Activated effector memory CD4-positive, alpha-beta T cell treated with Interleukin-2 at 50 U/mL for 16 hours (primary cell): ENCODE data around the gene EIF4A3.

Source experiments
- DNase-seq: peaks from one replicate; pipeline ENCODE4 v3.0.0-alpha.2; 2020

EIF4A3 gene

DNA sequence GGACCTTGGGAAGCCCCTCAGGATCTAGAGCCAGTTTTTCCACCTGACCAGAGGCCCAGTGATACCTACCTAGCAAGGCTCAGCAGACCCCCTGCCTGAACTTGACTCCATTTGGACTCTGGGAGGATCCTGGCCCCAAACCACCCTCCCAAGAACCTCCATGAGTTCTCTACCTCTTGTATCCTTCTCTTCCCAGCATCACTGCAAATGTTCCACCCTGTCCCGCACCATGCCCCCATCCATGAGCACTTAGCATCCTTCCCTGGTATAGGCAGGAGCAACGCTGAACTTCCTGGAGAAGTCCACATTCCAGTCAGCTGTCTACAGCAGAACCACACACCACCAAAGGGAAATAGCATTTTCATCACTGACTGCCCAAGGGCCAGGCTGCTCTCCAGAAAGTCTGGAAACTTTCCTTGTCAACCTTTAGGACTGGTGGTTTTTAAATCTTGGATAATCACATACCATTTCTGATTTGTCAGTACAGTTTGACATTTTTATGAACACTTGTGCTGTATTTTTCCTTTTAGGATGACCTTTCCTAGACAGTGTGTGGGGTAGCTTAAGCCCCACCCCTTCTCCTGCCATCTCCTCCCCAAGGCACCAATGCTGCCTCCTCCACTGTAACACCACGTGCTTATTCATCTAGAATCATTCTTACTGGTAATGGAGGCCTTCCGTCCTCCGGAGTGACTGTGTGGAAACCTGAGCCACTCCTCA lies 13.9 kb downstream of the EIF4A3 start:
- no peak for DNase-seq

DNA sequence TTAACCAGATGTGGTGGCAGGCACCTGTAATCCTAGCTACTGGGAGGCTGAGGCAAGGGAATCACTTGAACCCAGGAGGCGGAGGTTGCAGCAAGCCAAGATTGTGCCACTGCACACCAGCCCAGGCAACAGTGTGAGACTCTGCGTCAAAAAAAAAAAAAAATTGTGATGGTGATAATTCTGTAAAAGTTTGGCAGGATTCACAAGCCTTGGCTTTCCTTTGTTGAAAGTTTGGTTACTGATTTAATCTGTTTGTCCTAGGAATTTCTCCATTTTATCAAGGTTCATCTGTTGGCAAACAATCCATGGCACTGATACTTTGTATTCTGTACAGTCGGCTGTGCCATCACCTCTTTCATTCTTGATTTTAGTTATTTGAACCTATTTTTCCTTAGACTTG lies 15.9 kb downstream of the EIF4A3 start:
- no peak for DNase-seq

DNA sequence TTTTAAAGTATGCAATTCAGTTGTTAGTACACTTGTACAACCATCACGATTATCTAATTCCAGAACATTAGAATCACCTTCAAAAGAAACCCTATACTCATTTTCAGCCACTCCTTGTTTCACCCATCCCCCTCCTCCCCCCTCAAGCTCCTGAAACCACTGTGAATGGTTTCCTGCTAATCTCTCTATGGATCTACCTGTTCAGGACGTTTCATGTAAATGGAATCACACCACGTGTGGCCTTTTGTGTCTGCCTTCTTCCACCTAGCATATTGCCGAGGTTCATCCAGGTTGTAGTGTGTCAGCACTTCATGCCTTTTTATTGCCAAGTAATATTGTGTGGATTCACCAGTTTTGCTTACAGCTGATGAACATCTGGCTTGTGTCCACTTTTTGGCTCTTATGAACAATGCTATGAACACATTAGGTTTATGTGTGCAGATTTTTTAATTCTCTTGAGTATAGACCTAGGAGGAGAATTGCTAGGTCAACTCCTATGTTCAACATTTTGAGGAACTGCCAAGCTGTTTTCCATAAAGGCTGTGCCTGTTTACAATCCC lies 17.8 kb downstream of the EIF4A3 start:
- no peak for DNase-seq

DNA sequence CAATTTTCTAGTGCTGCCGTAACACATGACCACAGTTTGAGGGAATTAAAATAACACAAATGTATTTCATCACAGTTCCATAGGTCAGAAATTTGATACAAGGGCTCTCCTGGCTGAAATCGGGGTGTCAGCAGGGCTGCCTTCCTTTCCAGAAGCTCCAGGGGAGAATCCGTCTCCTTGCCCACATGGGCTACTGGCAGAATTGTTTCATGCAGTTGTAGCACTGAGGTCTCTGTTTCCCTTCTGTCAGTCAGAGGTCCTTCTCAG lies 20.5 kb downstream of the EIF4A3 start:
- no peak for DNase-seq

DNA sequence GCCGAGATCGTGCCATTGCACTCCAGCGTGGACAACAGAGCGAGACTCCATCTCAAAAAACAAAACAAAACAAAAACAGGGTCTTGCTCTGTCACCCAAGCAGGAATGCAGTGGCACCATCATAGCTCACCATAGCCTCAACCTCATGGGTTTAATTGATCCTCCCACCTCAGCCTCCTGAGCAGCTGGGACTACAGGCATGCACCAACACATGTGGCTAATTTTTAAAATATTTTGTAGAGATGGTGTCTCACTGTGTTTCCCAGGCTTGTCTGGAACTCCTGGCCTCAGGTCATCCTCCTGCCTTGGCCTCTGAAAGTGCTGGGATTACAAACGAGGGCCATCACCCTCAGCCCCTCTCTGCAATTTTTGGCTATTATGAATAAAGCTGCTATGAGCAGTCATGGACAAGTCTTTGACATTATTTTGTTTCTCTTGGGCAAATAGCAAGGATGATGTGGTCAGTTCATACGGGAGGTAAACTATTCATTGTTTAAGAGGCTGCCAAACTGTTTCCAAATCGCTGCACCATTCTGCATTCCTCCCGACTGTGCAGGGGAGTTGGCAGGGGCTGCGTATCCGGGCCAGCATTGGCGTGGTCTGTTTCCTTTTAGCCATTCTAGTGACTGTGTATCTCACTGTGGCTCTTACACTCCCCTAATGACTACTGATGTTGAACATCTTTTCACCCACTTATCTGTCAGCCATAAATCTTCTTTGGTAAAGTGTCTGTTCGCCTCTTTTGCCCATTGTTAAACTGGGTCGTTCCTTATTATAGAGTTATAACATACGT lies 21.1 kb downstream of the EIF4A3 start:
- no peak for DNase-seq

DNA sequence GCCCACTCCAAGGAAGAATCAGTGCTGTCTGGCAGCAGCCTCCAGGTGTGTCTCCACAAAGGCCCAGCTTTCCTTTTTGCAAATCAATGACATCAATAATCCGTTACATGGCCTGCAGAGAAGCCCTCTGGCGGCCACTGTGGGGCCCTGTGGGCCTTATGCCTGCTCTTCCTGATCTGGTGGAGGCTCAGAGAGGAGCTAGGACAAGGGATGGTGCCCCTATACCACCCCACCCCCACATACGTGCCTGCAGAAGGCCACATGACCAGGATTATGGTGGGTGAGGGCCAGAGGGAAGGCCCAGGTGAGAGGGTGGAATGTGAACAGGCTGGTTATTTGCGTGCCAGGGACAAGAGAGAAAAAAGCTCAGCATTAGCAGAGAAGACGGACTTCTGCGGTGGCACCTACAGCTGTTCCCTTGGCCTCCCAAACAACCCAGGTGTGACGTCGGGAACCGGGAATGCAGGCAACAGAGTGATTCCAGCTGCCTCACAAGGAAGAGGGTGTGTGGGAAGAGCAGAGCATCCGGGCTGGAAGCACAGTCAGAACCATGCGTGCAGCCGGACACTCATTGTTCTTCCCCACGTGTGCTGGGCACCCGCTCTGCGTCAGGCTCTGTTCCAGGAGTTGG lies 22.5 kb downstream of the EIF4A3 start:
- DNase-seq = no peak

DNA sequence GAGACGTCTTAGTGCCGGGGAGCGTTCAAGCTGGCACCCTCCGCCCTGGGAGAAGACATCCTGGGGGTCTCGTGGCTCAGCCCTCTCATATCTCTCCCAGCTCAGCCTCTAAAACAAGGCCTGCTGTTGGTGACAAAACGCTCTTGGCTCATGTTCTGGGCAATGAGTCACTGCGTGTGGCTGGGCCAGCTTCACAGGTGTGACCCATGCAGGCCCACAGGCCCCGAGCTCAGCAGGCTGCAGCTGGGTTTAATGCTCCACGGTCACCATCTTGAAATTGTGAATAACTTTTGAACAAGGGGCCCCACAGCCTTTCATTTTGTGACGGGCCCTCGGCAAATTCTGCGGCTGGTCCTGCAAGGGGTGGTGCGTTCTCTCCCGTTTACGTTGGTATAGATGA lies 23.1 kb downstream of the EIF4A3 start:
- no peak for DNase-seq

DNA sequence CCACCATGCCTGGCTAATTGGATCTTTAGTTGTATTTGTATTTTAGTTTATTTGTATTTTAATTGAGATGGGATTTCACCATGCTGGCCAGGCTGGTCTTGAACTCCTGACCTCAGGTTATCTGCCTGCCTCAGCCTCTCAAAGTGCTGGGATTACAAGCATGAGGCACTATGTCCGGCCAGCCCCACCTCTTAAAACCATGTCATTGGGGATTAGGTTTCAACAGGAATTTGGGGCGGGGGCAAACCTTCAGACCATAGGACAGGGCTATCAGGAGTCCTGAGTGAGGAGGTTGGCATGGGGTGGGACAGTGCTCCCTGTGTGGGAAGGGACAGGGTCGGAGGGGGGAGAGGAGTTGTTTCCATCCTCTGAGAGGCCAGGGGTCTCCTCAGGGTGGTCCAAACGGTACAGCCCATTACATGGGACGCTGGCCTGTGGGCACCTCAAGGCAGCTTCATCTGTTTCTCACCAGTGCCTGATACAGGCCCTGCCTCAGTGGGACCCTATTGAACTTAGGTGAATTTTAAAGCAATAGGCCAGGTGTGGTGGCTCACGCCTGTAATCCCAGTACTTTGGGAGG lies 23.9 kb downstream of the EIF4A3 start:
- DNase-seq = no peak

DNA sequence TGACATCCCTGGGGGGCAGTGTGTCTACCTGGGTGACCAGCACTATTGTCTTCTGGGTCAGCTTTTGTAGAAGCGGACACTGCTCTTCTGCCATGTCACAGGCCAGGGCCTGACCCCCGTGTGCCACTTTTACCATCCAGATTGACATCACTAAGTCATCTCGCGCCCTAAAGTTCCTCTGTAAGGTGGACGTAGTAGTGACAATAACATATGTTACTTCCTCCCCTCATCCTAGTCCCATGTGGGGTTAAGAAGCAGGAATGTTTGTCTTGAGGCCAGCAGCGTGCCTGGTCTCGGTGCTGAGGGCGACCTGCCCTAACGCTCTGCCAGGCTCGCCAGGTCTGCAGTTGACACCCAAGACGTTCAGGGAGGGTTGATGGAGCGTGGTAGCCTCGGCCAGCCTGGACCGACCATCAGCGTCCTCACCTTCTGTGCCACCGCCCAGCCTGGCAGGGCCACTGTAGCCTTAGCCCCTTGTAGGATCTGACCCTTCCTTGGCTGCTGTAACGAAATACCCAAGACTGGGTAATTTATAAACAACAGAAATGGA lies 24.8 kb downstream of the EIF4A3 start:
- no peak for DNase-seq

DNA sequence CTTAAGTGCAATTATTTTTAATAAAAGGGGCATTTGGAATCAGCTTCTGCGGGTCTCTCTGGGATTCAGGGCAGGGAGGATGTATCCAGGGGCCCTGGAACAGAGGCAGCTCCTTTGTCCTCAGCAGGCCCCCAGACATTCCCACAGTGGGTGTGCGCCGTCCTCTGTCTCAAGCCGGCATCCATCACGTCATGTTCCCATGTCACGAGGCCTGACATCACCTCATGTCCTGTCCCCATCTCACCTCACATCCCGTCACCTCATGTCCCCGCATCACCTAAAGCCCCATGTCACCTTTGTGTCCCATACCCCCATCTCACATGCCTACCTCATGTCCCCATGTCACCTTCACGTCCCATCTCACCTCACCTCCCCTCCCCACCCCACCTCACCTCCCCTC lies 27.1 kb downstream of the EIF4A3 start:
- DNase-seq = no peak

DNA sequence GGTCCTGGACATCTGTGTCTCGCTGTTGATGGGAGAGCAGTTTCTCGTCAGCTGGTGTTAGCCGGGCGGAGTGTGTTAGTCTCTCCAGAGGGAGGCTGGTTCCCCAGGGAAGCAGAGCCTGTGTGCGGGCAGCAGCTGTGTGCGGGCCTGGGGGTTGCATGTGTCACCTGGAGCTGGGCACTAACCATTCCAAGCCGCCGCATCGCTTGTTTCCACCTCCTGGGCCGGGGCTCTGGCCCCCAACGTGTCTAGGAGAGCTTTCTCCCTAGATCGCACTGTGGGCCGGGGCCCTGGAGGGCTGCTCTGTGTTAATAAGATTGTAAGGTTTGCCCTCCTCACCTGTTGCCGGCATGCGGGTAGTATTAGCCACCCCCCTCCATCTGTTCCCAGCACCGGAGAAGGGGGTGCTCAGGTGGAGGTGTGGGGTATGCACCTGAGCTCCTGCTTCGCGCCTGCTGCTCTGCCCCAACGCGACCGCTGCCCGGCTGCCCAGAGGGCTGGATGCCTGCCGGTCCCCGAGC lies 27.6 kb downstream of the EIF4A3 start:
- no peak for DNase-seq

DNA sequence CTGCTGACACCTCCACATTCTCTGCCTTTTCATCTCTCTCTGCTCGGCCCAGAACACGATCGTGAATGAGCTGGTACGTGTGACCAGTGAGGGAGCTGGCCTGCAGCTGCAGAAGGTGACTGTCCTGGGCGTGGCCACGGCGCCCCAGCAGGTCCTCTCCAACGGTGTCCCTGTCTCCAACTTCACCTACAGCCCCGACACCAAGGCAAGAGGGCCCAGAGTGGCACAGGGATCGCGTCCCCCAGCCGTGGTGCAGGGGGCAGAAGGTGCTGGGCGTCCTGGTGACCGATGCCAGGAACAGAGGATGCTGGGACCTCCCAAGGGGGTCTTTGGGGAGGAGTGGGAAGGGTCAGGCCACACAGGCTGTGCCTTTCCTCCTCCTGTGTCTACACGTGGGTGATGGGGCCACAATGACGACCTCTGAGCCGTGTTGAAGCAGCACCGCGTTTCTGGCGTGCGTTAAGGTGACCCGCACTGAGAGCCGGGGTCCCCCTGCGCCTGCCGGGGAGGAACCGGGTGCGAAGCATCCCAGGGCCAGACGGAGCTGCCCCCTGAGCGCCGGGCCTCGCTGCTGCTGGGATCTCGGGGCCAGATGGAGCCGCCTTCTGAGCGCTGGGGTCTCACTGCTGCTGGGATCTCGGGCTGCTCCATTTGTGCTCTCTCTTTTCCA lies 28.2 kb downstream of the EIF4A3 start:
- no peak for DNase-seq

DNA sequence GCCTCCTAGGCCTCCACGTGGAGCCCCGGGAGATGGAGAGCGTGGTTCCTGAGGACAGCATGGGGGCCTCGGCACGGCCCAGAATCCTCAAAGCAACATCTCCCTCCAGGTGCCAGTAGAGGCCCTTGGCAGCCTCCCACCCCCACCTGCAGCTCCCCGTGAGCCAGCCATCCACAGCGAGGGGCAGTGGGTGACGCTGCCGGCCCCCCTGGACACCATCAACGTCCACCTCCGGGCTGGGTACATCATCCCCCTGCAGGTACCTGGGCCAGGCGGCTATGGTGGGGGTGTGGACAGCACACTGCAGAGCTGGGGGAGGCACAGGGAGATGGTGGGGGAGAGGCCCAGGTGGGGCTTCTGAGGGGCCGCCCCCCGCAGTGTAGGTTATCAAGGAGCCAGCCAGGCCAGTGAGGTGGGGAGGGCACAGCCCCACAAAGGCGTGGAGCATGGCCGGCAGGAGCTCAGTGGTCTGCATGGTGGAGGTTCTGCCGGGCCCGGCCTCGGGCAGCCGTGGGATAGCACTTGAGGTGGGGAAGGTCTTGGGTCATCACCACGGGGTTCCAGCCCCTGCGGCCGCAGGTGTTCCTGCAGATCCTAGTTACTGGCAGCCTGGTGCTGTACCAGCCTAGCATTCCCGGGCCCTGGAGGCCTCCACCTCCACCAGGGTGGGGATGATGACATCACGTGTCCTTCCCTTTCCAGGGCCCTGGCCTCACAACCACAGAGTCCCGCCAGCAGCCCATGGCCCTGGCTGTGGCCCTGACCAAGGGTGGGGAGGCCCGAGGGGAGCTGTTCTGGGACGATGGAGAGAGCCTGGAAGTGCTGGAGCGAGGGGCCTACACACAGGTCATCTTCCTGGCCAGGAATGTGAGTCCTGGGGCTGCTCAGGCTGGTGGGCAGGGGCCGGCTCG lies 29.2 kb downstream of the EIF4A3 start:
- DNase-seq = no peak

DNA sequence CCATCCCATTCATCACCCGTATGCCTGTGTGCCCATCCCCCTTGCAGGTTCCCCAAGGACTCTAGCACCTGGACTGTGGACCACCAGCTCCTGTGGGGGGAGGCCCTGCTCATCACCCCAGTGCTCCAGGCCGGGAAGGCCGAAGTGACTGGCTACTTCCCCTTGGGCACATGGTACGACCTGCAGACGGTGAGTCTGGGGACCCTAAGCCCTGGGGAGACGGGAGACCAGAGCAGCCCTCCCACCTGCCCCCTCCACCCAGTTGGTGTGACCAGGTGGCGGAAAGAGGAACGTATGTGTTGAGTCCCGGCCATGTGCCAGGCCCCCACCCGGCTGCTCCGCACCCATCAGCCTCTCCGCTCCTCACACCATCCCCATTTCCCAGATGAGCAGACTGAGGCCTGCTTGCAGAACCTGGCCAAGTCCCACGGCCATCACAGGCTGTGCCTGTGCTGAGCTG lies 30.0 kb downstream of the EIF4A3 start:
- no peak for DNase-seq

DNA sequence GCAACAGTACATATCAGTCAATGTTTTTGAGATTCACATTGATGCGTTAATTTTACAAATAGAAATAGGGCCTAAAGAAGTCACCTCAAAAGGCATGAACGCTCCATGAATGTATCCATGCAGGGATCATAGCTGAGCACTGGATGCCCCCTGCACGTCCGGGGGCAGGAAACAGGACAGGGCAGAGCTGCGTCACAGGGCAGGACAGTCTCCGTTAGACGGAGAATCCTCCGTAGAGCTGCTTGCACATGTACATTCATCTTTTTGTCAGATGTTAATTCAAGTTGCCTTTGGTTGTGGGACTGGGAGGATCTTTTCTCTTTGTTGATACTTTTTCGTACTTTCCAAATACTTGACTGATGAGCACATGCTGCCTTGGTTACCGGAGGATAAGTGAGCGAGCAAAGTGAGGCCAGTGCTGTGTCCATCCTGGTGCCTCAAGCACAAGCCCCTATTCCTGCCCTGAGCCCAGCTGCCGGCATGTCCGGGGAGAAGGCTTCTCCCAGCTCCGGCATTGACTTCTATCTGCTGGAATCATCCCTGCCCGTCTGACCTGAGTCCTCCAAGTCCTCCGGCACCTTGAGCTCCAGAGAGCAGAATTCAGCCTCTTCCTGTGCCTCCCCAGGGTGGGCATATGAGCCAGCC lies 30.5 kb downstream of the EIF4A3 start:
- DNase-seq = no peak

DNA sequence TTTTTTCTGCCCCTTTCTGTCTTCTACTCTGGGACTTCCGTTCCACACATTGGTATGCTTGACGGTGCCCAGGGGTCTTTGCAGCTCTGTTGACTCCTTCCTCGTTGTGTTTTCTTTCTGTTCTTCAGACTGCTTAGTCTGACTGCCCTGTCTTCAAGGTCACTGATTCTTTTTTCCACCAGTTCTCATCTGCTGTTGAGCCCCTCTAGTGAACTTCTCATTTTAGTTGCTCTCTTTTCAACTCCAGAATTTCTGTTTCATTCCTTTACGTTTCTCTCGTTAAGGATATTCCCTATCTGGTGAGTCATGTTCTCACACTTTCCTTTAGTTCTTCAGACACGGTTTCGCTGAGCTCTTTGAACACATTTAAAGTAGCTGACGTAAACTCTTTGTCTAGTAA lies 31.8 kb downstream of the EIF4A3 start:
- no peak for DNase-seq

DNA sequence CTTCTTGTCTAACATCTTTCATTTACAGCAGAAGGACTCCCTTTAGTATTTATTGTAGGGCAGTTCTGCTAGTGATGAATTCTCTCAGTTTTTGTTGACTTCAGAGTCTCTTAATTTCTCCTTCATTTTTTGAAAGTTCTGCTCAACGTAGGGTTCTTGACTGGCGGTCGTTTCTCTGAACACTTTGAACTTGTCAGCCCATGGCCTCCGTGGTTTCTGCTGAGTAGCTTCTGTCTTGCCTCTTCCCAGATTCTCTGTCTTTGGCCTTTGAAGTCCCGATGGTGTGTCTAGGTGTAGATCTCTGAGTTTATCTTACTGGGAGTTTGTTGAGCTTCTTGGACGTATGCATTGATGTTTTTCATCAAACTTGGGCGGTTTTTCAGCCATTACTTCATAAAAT lies 32.2 kb downstream of the EIF4A3 start:
- DNase-seq = no peak

DNA sequence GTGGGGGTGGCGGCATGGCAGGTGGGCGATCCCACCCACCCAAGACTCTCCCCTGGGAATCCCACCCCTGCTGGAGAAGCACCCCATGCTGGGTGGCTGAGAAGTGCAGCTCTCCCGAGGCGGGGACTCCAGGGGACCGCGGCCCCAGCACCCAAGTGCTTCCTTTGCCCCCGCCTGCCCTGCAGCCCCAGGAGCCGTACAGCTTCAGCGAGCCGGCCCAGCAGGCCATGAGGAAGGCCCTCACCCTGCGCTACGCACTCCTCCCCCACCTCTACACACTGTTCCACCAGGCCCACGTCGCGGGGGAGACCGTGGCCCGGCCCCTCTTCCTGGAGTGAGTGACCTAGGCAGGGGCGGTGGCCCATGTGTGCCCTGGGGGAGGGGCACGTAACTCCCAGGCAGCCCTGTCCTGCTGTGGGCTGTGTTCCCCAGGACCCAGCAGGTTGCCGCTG lies 33.9 kb downstream of the EIF4A3 start:
- DNase-seq = no peak

DNA sequence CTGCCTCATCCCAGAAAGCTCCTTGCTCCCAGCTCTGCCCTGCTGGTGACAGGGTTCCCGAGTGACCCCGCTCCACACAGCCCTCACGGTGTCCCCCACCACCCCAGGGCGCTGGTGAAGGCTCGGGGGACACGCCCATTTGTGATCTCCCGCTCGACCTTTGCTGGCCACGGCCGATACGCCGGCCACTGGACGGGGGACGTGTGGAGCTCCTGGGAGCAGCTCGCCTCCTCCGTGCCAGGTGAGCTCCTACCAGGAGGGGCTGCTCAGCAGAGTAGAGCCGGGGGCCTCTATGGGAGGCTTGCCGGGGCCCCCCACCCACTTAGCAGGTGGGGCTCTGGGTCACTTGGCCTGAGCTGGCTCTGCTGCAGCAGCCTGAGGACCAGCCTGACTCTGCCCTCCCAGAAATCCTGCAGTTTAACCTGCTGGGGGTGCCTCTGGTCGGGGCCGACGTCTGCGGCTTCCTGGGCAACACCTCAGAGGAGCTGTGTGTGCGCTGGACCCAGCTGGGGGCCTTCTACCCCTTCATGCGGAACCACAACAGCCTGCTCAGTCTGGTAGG lies 34.4 kb downstream of the EIF4A3 start:
- no peak for DNase-seq

DNA sequence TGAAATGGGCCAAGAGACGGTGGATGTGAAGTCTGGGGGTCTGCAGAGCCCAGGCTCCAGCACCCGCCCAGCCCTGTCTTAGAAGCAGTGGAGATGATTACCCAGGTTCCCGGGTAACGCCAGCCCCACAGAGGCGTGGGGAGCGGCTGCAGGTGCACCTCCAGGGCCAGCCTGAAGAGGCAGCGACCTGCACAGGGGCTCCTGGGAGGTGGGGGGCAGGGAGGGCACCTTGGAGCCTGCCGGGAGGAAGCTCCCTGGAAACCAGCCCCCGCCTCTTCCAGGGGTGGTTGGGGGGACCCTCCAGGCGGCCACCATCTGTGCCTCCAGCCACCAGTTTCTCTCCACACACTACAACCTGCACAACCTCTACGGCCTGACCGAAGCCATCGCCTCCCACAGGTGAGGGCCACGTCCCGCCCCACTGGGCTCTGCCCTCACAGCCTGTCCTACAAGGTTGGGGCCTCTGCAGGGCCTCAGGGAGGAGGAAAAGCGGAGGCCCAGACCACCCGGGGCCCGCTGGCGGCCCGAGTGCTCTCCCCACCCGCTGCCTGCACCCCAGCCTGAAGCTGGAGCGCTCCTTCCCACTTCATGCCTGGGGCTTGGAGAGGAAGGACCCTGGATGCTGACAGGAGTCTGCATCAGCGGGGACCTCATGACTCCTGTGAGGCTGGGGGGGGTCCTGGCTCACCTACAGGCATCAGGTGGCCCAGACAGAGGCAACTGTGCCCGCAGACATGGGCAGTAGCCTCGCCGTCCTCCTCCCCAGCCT lies 35.0 kb downstream of the EIF4A3 start:
- DNase-seq = no peak
